Right forelimb (tissue), 1 donor: ENCODE measurements around the gene ZNF385A.

Experiments
- DNase-seq: peaks from one replicate; pipeline ENCODE4 v3.0.0-alpha.2; 2018

The ZNF385A gene

GRCh38 chr12:54415221-54415929 is 30.8 kb upstream of the ZNF385A start:
- no peak for DNase-seq

DNA sequence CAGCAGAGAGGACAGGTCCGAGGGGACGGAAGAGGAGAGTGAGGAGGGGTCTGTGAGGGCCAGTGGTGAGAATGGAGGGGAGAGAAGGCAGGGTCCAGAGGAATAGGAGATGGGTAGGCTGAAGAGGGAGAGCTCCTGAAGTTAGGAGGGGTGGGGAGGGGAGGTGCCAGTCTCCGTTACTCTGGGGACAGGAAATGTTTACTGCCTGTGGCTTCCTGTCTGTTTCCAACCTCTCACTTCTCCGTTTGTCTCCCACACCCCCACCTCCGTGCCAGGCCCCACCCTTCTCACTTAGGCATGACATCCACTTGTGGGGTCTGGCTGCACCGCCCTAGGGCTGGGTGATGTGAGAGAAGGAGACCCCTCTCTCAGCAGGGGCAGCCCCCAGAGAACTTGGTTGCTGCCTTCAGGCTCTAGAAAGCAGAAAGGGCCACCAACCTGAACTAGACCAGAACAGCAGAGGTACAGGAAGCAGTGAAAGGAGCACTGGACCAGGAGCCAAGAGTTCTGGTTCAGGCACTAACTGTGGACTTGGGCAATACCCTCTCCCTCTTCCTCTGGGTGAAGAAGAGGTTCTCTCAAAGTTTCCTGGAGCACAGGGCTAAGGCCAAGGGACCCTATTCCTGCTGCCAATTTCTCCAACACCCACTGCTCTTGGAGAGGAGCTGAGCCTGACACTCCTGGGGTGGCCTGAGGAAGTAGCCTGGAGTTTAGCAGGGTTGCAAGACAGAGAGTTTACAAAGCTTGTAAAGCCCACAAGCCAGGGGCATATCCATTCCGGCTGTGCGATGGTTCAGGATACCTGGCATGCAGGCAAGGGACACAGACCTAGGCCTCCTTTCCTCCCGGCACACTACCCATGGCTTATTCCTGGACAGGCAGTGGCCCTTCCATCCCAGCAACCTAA is 29.0 kb upstream of the ZNF385A start:
- DNase-seq = no peak

GRCh38 chr12:54412786-54413185 is 28.3 kb upstream of the ZNF385A start:
- no peak for DNase-seq

DNA sequence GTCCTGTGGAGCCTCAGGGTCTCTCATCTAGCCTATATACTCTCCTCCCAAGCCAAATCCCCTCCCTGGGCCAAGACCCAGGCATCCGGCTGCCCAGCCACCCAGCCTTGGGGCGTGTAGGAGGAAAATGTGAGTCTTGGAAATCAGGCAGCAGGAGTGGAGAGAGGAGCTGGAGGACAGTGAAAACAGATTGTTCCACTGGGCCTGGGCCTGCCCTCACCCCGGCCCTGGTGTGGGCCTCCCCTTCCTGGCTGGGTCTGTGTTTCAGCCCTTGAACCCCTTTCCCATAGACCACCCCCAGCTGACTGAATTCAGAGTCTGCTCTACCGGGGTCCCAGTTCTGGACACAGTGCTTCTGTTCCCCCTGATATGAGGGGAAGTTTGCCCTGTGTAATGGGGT is 27.8 kb upstream of the ZNF385A start:
- DNase-seq = no peak

- DNase-seq = no peak
These were observed 27.1 kb upstream of the ZNF385A start for GRCh38 chr12:54411391-54412241.

DNA sequence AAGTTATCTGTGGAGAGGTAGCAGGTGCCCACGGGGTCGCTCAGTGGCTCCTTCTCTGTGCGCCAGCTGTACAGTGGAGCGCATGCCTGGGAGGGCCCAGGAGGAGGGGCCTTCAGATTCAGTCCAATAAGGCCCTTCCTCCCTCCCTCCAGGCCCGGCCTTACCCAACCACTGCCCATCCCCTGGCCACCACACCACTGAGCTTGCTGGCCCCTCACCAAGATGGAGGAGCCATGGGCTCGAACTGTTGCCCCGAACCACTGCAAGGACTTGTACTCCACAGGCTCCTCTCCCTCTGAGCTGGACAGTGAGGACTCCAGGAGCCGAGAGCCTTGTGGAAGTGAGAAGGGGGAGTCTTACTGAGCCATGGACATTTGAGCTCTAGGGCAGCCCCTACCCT is 24.7 kb upstream of the ZNF385A start:
- DNase-seq = no peak

GRCh38 chr12:54407183-54407905 is 22.8 kb upstream of the ZNF385A start:
- no peak for DNase-seq

DNA sequence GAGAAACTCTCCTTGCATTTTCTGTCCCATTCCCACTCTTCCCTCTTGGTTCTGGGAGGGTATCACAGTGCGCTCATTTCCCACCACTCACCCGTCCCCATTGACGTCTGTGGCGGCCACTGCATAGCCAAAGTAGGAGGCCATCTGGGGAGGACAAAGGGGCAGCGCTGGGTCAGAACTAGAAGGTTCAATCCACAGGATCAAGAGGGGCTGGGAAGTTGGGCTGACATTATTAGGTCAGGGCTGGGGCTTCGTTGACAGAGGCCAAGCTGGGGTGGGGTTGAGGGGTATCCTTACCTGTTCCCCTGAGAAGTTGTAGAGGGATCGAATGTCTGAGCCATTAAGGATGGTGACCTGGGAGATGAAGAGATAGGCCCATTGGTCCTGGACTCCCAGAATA is 21.0 kb upstream of the ZNF385A start:
- DNase-seq = no peak

DNA sequence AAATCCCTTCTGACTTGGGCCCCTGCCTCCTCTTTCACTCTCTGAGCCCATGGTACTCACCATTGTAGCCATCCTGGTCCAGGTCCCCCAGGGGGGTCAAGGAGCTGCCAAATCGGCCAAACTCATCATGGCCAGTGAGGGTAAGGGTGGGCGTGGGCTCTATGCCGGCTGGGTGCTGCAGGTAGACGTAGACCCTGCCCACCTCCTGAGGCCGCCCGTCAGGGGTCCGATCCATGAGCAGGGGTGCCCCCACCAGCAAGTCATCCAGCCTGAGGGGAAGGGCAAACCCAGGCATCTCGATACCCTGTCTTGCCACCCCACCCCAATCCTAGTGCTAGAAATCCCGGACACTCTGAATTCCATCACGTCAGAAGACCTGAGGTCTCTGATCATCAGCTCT is 20.6 kb upstream of the ZNF385A start:
- no peak for DNase-seq

DNA sequence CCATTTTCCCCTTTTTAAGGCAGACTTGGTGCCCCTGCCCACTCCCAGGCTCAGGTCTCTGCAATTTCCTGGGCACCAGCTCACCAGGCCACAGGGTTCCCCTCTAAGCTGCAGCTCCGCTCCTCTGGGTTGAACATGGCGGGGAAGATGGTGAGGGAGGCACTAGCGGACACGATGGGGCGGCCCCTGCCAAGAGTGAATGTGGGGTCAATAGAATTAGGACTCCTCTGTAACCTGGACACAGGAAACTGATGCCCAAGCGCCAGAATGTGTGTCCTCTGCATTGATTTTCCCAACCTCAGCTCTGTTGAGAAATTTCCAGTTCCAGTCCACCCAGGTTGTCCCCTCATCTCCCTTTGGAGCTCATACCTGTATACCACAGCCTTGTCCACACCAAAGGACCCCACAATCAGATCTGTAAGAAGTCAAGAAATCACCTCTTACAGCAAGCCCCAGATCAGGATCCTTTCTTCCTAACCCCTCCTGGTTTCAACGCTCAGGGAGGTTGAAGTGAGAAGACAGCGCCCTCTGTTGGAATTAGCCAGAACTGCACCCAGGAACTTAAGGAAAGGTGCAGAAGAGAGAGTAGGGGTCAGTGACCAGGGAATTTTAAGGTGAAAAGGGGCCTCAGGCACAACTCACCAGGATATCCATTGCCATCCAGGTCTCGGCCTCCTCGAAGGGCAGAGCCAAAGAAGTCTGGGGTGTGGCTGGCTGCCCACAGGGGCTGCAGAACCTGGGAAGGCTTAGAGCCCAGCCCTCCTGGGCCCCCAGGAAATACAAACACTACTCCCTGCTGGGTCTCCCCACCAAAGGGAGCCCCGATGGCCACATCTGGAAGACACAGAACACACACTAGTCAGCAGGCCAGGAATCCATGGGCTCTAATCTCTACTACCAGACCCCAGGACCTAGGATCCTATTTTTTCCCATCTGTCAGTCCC is 19.8 kb upstream of the ZNF385A start:
- no peak for DNase-seq

- DNase-seq = no peak
These were observed 16.6 kb upstream of the ZNF385A start for GRCh38 chr12:54401119-54401518.

- DNase-seq = peak; percentile 95
These were observed 14.7 kb upstream of the ZNF385A start for GRCh38 chr12:54398995-54399793.

DNA sequence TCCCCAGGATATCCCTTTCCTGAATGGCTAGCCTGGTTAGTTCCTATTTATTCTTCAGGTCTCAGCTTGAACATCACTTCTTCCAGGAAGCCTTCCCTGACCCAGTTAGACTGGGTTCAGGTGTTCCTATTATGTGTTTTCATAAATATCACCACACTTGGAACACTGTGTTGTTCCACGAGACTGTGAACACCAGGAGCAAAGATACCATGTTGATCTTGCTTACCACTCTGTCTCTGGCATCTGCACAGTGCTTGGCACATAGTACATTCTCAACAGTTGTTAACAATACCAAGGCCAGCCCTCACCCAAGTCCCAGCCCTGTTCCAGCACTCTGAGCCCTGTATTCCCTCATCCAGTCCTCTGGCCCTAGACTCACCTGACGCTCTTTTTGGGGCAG is 13.7 kb upstream of the ZNF385A start:
- no peak for DNase-seq

DNA sequence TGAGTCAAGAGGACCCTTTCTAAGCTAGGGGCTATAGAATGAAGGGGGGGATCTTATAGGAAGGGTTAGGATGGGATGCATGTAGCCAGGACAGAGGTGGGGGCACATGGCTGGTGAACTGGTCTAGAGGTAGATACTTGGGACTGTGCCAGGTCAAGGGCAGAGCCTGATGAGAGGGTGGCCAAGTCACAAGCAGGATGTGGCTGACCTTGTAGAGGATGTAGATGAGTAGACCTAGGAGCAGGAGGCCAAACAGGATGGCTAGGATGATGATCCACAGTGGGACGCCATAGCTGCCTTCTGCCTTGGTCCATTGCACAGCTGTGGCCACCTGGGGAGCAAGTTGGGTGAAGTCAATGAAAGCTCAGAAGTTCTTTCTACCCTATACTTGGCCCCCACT is 12.6 kb upstream of the ZNF385A start:
- no peak for DNase-seq

DNA sequence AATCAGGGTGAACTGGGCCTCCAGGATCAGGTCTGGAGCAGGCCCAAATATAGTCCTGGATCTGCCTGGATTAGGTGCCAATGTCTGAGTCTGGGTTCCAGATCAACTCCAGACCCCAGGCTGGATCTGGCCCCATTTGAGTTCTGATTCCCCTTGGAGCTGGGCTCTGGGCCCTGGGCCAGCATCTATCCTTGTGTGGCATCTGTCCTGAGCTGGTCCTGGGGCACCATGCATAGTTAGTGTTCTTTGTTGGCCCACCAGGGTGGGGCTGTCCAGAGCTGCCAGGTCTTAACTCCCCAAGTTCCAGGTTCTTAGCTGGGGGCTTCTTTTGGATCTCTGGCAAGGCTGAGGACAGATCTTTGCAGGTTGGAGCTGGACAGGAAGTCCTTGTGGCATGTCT is 11.0 kb upstream of the ZNF385A start:
- DNase-seq = no peak

GRCh38 chr12:54394986-54395385 is 10.5 kb upstream of the ZNF385A start:
- DNase-seq = no peak

DNA sequence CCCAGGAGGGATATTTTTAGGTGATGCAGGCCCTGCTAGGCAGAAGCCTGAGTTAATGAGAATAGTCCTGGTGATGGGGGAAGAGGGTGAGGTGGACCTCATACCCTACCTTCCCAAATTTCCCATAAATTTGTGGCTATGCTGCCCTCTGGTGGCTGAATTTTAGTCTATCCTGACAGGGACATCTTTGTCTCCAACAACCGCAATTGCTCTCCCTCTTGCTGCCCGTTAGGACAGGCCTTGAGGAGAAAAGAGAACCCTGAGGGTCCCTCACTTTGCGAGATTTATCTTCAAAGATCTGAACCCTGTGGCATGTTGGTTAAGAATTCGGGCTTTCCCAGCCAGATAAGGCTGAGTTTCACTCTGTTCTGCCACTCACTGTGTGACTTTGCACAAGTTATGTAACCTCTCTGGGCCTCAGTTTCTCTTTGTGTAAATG is 9.8 kb upstream of the ZNF385A start:
- no peak for DNase-seq

DNA sequence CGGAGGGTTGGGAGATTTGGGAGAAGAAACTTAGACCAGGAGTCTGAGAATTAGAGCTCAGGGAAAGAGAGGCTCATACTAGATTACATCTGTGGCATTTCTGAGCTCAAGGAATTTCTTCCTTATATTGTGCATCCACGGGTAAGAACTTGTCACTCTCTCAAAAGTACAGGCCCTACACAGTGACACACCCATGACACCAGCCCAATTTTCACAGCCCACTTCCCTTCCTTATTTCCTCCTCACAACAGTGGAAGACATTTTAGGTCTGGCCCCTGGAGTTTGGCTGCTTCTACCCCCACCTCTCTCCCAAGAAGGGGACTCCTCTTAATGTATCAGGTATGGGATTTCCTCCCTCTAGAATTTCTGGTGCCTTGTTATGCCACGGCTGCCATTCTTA is 9.2 kb upstream of the ZNF385A start:
- DNase-seq = no peak

- no peak for DNase-seq
These were observed 8.7 kb upstream of the ZNF385A start for GRCh38 chr12:54393207-54393609.

GRCh38 chr12:54392485-54393206 is 8.1 kb upstream of the ZNF385A start:
- DNase-seq = no peak
